GM19328 (cell line): ENCODE results near the gene MCM8.
A peak's percentile ranks its signal among the peaks of the same experiment; 100 is the strongest.

Experiments used
- ATAC-seq: cut with Tn5 transposase; IDR thresholded peaks from one replicate; pipeline ENCODE4 v1.9.1; 2021; ENCODE audit warnings: mild to moderate bottlenecking, moderate library complexity; ENCODE audit not compliant: unreplicated experiment

MCM8 gene

GRCh38 chr20:5945963-5946362 is 4.5 kb upstream of the MCM8 start:
- no peak for ATAC-seq

- ATAC-seq = no peak
Measured at GRCh38 chr20:5947276-5947675, 3.2 kb upstream of the MCM8 start.

- ATAC-seq = no peak
Measured at GRCh38 chr20:5949943-5950270, 545 bp upstream of the MCM8 start.

- ATAC-seq = no peak
Measured at GRCh38 chr20:5967469-5967868, 17.0 kb downstream of the MCM8 start.

GRCh38 chr20:5968462-5968861 is 18.0 kb downstream of the MCM8 start:
- no peak for ATAC-seq

GRCh38 chr20:5969348-5969935 is 19.0 kb downstream of the MCM8 start:
- no peak for ATAC-seq

- no peak for ATAC-seq
Measured at GRCh38 chr20:5969940-5970339, 19.5 kb downstream of the MCM8 start.

GRCh38 chr20:5970381-5970780 is 19.9 kb downstream of the MCM8 start:
- ATAC-seq = no peak

- ATAC-seq = no peak
Measured at GRCh38 chr20:5971203-5971602, 20.8 kb downstream of the MCM8 start.

- ATAC-seq = no peak
Measured at GRCh38 chr20:5973172-5973571, 22.7 kb downstream of the MCM8 start.

GRCh38 chr20:5973971-5974370 is 23.5 kb downstream of the MCM8 start:
- no peak for ATAC-seq

GRCh38 chr20:5974531-5974930 is 24.1 kb downstream of the MCM8 start:
- ATAC-seq = no peak

GRCh38 chr20:5975778-5976177 is 25.3 kb downstream of the MCM8 start:
- no peak for ATAC-seq

GRCh38 chr20:5977223-5977622 is 26.8 kb downstream of the MCM8 start:
- no peak for ATAC-seq

GRCh38 chr20:5977975-5978374 is 27.5 kb downstream of the MCM8 start:
- ATAC-seq = no peak

- no peak for ATAC-seq
Measured at GRCh38 chr20:5979801-5980200, 29.3 kb downstream of the MCM8 start.

- no peak for ATAC-seq
Measured at GRCh38 chr20:5980720-5981538, 30.5 kb downstream of the MCM8 start.

- ATAC-seq = no peak
Measured at GRCh38 chr20:5987383-5987782, 36.9 kb downstream of the MCM8 start.

GRCh38 chr20:5989539-5989938 is 39.1 kb downstream of the MCM8 start:
- no peak for ATAC-seq

GRCh38 chr20:5990946-5991345 is 40.5 kb downstream of the MCM8 start:
- no peak for ATAC-seq

GRCh38 chr20:5991623-5992441 is 41.4 kb downstream of the MCM8 start:
- ATAC-seq = no peak

- peak; percentile 85 for ATAC-seq
Measured at GRCh38 chr20:5996765-5997164, 46.3 kb downstream of the MCM8 start.
